Astrocyte (in vitro differentiated cells and primary cell): ENCODE data around the gene KLK10. TPM values are rescaled to one million over a fixed set of nuclear protein-coding genes. Genes with fewer than 3 reads are reported as not detected.

Experiments
- DNase-seq: peaks from one replicate; pipeline ENCODE4 v3.0.0-alpha.2; 2010; ENCODE audit warnings: low read depth
- FAIRE-seq: peaks from 2 replicates; lab custom pipeline; 2011; peaks lifted over from hg19 to GRCh38; lab: Jason Lieb, UNC
- H2AFZ ChIP-seq: 2 replicates; pipeline ENCODE4 v1.6.0; 2012; ENCODE audit warnings: low read depth, low read length, inconsistent platforms
- H3K27ac ChIP-seq: 2 replicates; pipeline ENCODE4 v1.5.1; 2011; ENCODE audit warnings: low read depth, low read length, inconsistent platforms
- H3K27me3 ChIP-seq: 2 replicates; pipeline ENCODE4 v1.6.0; 2011; ENCODE audit warnings: low read length, inconsistent platforms; ENCODE audit not compliant: insufficient read depth
- H3K36me3 ChIP-seq: 2 replicates; pipeline ENCODE4 v1.5.1; 2011; ENCODE audit warnings: low read length, inconsistent platforms; ENCODE audit not compliant: insufficient read depth
- H3K4me1 ChIP-seq: 2 replicates; pipeline ENCODE4 v1.5.1; 2011; ENCODE audit warnings: low read length, inconsistent platforms; ENCODE audit not compliant: insufficient read depth
- H3K4me2 ChIP-seq: 2 replicates; pipeline ENCODE4 v1.6.0; 2012; ENCODE audit warnings: low read length, inconsistent platforms
- H3K4me3 ChIP-seq: 2 replicates; pipeline ENCODE4 v1.5.1; 2011; ENCODE audit warnings: low read depth, mild to moderate bottlenecking, low read length, inconsistent platforms; ENCODE audit not compliant: insufficient read depth
- H3K79me2 ChIP-seq: 2 replicates; pipeline ENCODE4 v1.6.0; 2012; ENCODE audit warnings: mild to moderate bottlenecking, low read length, inconsistent platforms; ENCODE audit not compliant: insufficient read depth
- H3K9ac ChIP-seq: 2 replicates; pipeline ENCODE4 v1.6.0; 2012; ENCODE audit warnings: mild to moderate bottlenecking, low read length, inconsistent platforms
- H3K9me3 ChIP-seq: 2 replicates; pipeline ENCODE4 v1.5.1; 2012; ENCODE audit warnings: low read depth, mild to moderate bottlenecking, low read length, inconsistent platforms; ENCODE audit not compliant: insufficient read depth
- H4K20me1 ChIP-seq: 2 replicates; pipeline ENCODE4 v1.6.0; 2012; ENCODE audit warnings: low read length, inconsistent platforms; ENCODE audit not compliant: insufficient read depth
- H3K27ac Mint-ChIP-seq: one replicate; pipeline ENCODE4 v1.8.0; 2021; ENCODE audit warnings: mild to moderate bottlenecking, mixed read lengths; ENCODE audit not compliant: unreplicated experiment
- H3K27me3 Mint-ChIP-seq: one replicate; pipeline ENCODE4 v1.8.0; 2021; ENCODE audit warnings: low read depth, mixed read lengths; ENCODE audit not compliant: unreplicated experiment
- H3K36me3 Mint-ChIP-seq: one replicate; pipeline ENCODE4 v1.8.0; 2021; ENCODE audit warnings: low read depth, mixed read lengths; ENCODE audit not compliant: unreplicated experiment
- H3K4me1 Mint-ChIP-seq: one replicate; pipeline ENCODE4 v1.8.0; 2021; ENCODE audit warnings: low read depth, mixed read lengths; ENCODE audit not compliant: unreplicated experiment
- H3K4me3 Mint-ChIP-seq: one replicate; pipeline ENCODE4 v1.8.0; 2021; ENCODE audit warnings: mild to moderate bottlenecking, moderate library complexity, mixed read lengths; ENCODE audit not compliant: unreplicated experiment
- H3K9me3 Mint-ChIP-seq: one replicate; pipeline ENCODE4 v1.8.0; 2021; ENCODE audit warnings: mild to moderate bottlenecking, mixed read lengths; ENCODE audit not compliant: unreplicated experiment
- CTCF ChIP-seq: IDR thresholded peaks from 2 replicates; pipeline ENCODE4 v1.5.1; 2011; ENCODE audit warnings: low read depth, mild to moderate bottlenecking, inconsistent platforms, low read length, moderate library complexity; ENCODE audit not compliant: insufficient read depth
- EZH2 ChIP-seq: IDR thresholded peaks from 2 replicates; pipeline ENCODE4 v1.6.1; 2012; ENCODE audit warnings: mild to moderate bottlenecking, low read length, inconsistent platforms; ENCODE audit not compliant: insufficient read depth
- total RNA-seq: library from RNA; stranded (reverse); gene quantifications from 2 replicates; pipeline ENCODE4 v1.2.1, GENCODE V29; 2021

The KLK10 gene
- total RNA-seq, 1 donor from 2014 or later, result 0.30 TPM

- Mint-ChIP-seq H3K27me3 (peaks cover 58% of the 10 kb centered on the region), H3K9me3 (peaks cover 11% of the 10 kb centered on the region), H3K36me3 (no peaks in the 10 kb centered on the region), H3K4me1 (peaks cover 5% of the 10 kb centered on the region), H3K27ac (peak overlapping the region; percentile 66), H3K4me3 (peak overlapping the region; percentile 79)
- peaks cover 5% of the 10 kb centered on the region for H3K27me3 ChIP-seq
- H3K27ac ChIP-seq, result no peak overlapping the region
- H2AFZ ChIP-seq, result no peak overlapping the region
- FAIRE-seq, result no peak
- no peaks in the 10 kb centered on the region for H3K79me2 ChIP-seq
- H3K9ac ChIP-seq, result no peak overlapping the region
- no peak for DNase-seq
- H3K4me3 ChIP-seq, result no peak overlapping the region
- H3K4me1 ChIP-seq, result no peaks in the 10 kb centered on the region
- no peaks in the 10 kb centered on the region for H3K9me3 ChIP-seq
- no peak for TF ChIP-seq EZH2
- no peak for TF ChIP-seq CTCF
- no peak overlapping the region for H3K4me2 ChIP-seq
- H4K20me1 ChIP-seq, result no peaks in the 10 kb centered on the region
- no peaks in the 10 kb centered on the region for H3K36me3 ChIP-seq
Measured at GRCh38 chr19:51016798-51017683, 2.5 kb downstream of the KLK10 start.

- H3K36me3 Mint-ChIP-seq, result no peaks in the 10 kb centered on the region
- no peak overlapping the region for H3K9ac ChIP-seq
- no peak for FAIRE-seq
- peak overlapping the region; percentile 87 for H3K27ac Mint-ChIP-seq
- TF ChIP-seq EZH2, result no peak
- no peak for TF ChIP-seq CTCF
- H3K4me3 Mint-ChIP-seq, result no peak overlapping the region
- H3K27me3 ChIP-seq, result peaks cover 5% of the 10 kb centered on the region
- DNase-seq, result no peak
- H2AFZ ChIP-seq, result no peak overlapping the region
- no peak overlapping the region for H3K27ac ChIP-seq
- H3K27me3 Mint-ChIP-seq, result peaks cover 57% of the 10 kb centered on the region
- no peak overlapping the region for H3K4me3 ChIP-seq
- no peaks in the 10 kb centered on the region for H4K20me1 ChIP-seq
- no peak overlapping the region for H3K4me2 ChIP-seq
- peaks cover 11% of the 10 kb centered on the region for H3K9me3 Mint-ChIP-seq
- no peaks in the 10 kb centered on the region for H3K36me3 ChIP-seq
- H3K9me3 ChIP-seq, result no peaks in the 10 kb centered on the region
- H3K4me1 ChIP-seq, result no peaks in the 10 kb centered on the region
- peaks cover 5% of the 10 kb centered on the region for H3K4me1 Mint-ChIP-seq
- H3K79me2 ChIP-seq, result no peaks in the 10 kb centered on the region
Measured at GRCh38 chr19:51015691-51016267, 3.7 kb downstream of the KLK10 start.

GRCh38 chr19:51014242-51014641, 5.3 kb downstream of the KLK10 start:
- Histone ChIP-seq H3K27me3 (peaks cover 5% of the 10 kb centered on the region), H3K4me1 (no peaks in the 10 kb centered on the region), H2AFZ (no peak overlapping the region), H4K20me1 (no peaks in the 10 kb centered on the region), H3K4me2 (no peak overlapping the region), H3K27ac (no peak overlapping the region), H3K79me2 (no peaks in the 10 kb centered on the region), H3K4me3 (no peak overlapping the region), H3K9me3 (no peaks in the 10 kb centered on the region), H3K9ac (no peak overlapping the region), H3K36me3 (no peaks in the 10 kb centered on the region)
- Mint-ChIP-seq H3K4me1 (peaks cover 5% of the 10 kb centered on the region), H3K27ac (no peak overlapping the region), H3K36me3 (no peaks in the 10 kb centered on the region), H3K9me3 (peaks cover 11% of the 10 kb centered on the region), H3K4me3 (no peak overlapping the region), H3K27me3 (peaks cover 62% of the 10 kb centered on the region)
- DNase-seq, result no peak
- no peak for FAIRE-seq
- TF ChIP-seq EZH2 (no peak), CTCF (no peak)
